ENCODE results near the gene FAM81A.

FAM81A gene

GRCh38 chr15:59439576-59439975 lies 1.6 kb downstream of the FAM81A start:
- H4K8ac ChIP-seq (ENCODE audit: low read depth, low read length): no peak overlapping the region
- H2BK120ac ChIP-seq (ENCODE audit: low read depth, low read length): no peak overlapping the region

DNA sequence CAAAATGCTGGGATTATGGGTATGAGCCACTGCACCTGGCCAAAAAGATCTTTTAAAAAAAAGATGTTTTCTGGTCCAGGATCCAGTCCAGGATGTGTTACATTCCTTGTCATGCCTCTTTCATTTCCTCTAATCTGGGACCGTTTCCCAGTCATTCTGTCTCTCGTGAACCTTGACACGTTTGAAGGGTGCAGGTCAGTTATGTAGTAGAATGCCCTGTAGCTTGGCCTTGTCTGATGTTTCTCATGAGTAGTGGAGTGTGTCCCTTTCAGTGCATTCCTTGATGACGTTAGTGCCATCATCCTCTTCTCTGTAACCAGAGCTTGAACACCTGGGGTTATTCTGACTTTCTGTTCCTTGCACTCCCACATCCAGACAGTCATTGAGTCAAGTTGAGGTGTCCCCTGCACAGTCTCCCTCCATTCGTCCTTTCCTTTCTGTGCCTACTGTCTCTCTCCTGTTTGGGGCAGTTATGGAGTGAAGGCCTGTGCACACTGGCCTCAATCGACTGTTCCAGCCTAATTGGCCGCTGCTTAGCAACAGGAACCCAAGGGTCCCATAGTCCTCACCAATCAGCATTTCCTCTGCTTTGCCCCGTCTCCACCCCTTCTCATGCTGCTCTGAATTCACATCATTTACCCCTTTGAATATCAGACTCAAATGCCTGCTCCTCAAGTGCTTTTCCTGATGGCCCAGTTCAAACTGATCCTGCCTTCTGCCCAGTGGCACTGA lies 5.5 kb downstream of the FAM81A start:
- Histone ChIP-seq H3K4ac (ENCODE audit: low read depth, low read length) (no peak overlapping the region), H3K56ac (ENCODE audit: low read length) (no peak overlapping the region), H3K9ac (ENCODE audit: low read length) (no peak overlapping the region), H2AK5ac (ENCODE audit: low read length) (no peak overlapping the region), H2BK5ac (ENCODE audit: low read length) (no peak overlapping the region), H3K23ac (ENCODE audit: low read length) (no peak overlapping the region), H3K4me1 (ENCODE audit: control insufficient read depth, low read depth, low read length) (no peaks in the 10 kb centered on the region), H3K79me2 (ENCODE audit: control insufficient read depth, insufficient read depth, low read length) (no peaks in the 10 kb centered on the region), H4K5ac (ENCODE audit: low read length) (no peak overlapping the region), H3K4me3 (ENCODE audit: low read length) (no peak overlapping the region), H3K27ac (ENCODE audit: low read depth, low read length) (no peak overlapping the region), H2BK120ac (ENCODE audit: low read depth, low read length) (no peak overlapping the region), H2BK15ac (replicated peaks; ENCODE audit: low read depth) (no peak overlapping the region), H4K8ac (ENCODE audit: low read depth, low read length) (no peak overlapping the region), H3K36me3 (ENCODE audit: control insufficient read depth, insufficient read depth, low read length) (no peaks in the 10 kb centered on the region), H3K27me3 (ENCODE audit: insufficient read depth, low read length, poor library complexity) (peaks cover 10% of the 10 kb centered on the region), H3K18ac (ENCODE audit: low read length) (no peak overlapping the region), H3K79me1 (ENCODE audit: low read length) (no peaks in the 10 kb centered on the region), H3K4me2 (ENCODE audit: low read length) (no peak overlapping the region)
- no peak for DNase-seq
- no CpG with 5 or more reads among the region's 8 CpGs for WGBS (ENCODE audit: extremely low coverage, insufficient coverage, low lambda C conversion rate)

More at GRCh38 chr15:59439576-59439975, 1.6 kb downstream of the FAM81A start:
- Histone ChIP-seq H3K9ac (ENCODE audit: low read length) (no peak overlapping the region), H3K4me2 (ENCODE audit: low read length) (no peak overlapping the region), H3K27me3 (ENCODE audit: insufficient read depth, low read length, poor library complexity) (peaks cover 27% of the 10 kb centered on the region), H3K23ac (ENCODE audit: low read length) (no peak overlapping the region), H2BK15ac (replicated peaks; ENCODE audit: low read depth) (no peak overlapping the region), H3K36me3 (ENCODE audit: control insufficient read depth, insufficient read depth, low read length) (no peaks in the 10 kb centered on the region), H3K4me1 (ENCODE audit: control insufficient read depth, low read depth, low read length) (no peaks in the 10 kb centered on the region), H3K79me2 (ENCODE audit: control insufficient read depth, insufficient read depth, low read length) (no peaks in the 10 kb centered on the region), H4K5ac (ENCODE audit: low read length) (no peak overlapping the region), H3K4ac (ENCODE audit: low read depth, low read length) (no peak overlapping the region), H2AK5ac (ENCODE audit: low read length) (no peak overlapping the region), H3K56ac (ENCODE audit: low read length) (no peak overlapping the region), H2BK5ac (ENCODE audit: low read length) (no peak overlapping the region), H3K79me1 (ENCODE audit: low read length) (no peaks in the 10 kb centered on the region), H3K27ac (ENCODE audit: low read depth, low read length) (no peak overlapping the region), H3K4me3 (ENCODE audit: low read length) (no peak overlapping the region), H3K18ac (ENCODE audit: low read length) (no peak overlapping the region)
- no CpG with 5 or more reads among the region's 7 CpGs for WGBS (ENCODE audit: extremely low coverage, insufficient coverage, low lambda C conversion rate)
- DNase-seq: no peak

GRCh38 chr15:59444081-59444835 lies 6.3 kb downstream of the FAM81A start:
- H3K4me2 ChIP-seq (ENCODE audit: low read length): no peak overlapping the region
- no peak overlapping the region for H3K9ac ChIP-seq (ENCODE audit: low read length)
- peaks cover 7% of the 10 kb centered on the region for H3K27me3 ChIP-seq (ENCODE audit: insufficient read depth, low read length, poor library complexity)
- H3K36me3 ChIP-seq (ENCODE audit: control insufficient read depth, insufficient read depth, low read length): no peaks in the 10 kb centered on the region
- no peak overlapping the region for H3K56ac ChIP-seq (ENCODE audit: low read length)
- no CpG with 5 or more reads among the region's 11 CpGs for WGBS (ENCODE audit: extremely low coverage, insufficient coverage, low lambda C conversion rate)
- H3K23ac ChIP-seq (ENCODE audit: low read length): no peak overlapping the region
- no peak overlapping the region for H2BK15ac ChIP-seq (replicated peaks; ENCODE audit: low read depth)
- H4K8ac ChIP-seq (ENCODE audit: low read depth, low read length): no peak overlapping the region
- DNase-seq: peak; percentile 10
- no peaks in the 10 kb centered on the region for H3K79me1 ChIP-seq (ENCODE audit: low read length)
- H3K27ac ChIP-seq (ENCODE audit: low read depth, low read length): no peak overlapping the region
- no peak overlapping the region for H2BK5ac ChIP-seq (ENCODE audit: low read length)
- no peak overlapping the region for H3K18ac ChIP-seq (ENCODE audit: low read length)
- no peak overlapping the region for H2AK5ac ChIP-seq (ENCODE audit: low read length)
- no peak overlapping the region for H3K4me3 ChIP-seq (ENCODE audit: low read length)
- no peaks in the 10 kb centered on the region for H3K79me2 ChIP-seq (ENCODE audit: control insufficient read depth, insufficient read depth, low read length)
- no peaks in the 10 kb centered on the region for H3K4me1 ChIP-seq (ENCODE audit: control insufficient read depth, low read depth, low read length)
- no peak overlapping the region for H3K4ac ChIP-seq (ENCODE audit: low read depth, low read length)
- no peak overlapping the region for H4K5ac ChIP-seq (ENCODE audit: low read length)
- H2BK120ac ChIP-seq (ENCODE audit: low read depth, low read length): no peak overlapping the region

DNA sequence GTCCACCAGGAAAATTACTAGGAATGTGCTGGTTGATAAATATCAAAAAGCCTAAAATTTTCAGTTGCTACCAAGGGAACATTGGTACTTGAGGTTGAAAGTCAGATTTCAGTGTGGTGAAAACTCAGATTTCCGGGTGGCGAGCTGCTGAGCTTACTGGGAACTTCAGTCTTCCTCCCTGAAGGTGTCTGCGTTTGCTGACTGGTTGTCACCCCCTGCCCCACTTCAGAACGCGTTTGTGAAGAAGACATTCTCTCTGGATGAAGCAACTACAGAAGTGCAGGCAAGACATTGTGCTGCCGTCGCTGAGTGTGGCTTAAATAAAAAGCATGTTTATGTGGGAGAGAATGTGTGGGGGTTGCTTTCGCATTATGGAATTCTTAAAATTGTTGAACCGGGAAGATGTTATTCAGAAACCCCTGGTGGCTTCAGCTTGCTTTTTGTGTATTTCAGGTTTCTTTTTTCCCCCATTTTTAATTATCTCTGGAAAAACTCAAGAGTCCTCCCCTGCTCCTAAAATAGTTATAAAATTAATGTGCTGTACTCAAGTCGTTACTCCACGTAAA lies 7.1 kb downstream of the FAM81A start:
- no CpG with 5 or more reads among the region's 11 CpGs for WGBS (ENCODE audit: extremely low coverage, insufficient coverage, low lambda C conversion rate)
- no peak overlapping the region for H3K27ac ChIP-seq (ENCODE audit: low read depth, low read length)
- H3K4me1 ChIP-seq (ENCODE audit: control insufficient read depth, low read depth, low read length): no peaks in the 10 kb centered on the region
- no peaks in the 10 kb centered on the region for H3K36me3 ChIP-seq (ENCODE audit: control insufficient read depth, insufficient read depth, low read length)
- H3K4me3 ChIP-seq (ENCODE audit: low read length): no peak overlapping the region
- H3K18ac ChIP-seq (ENCODE audit: low read length): no peak overlapping the region
- H3K56ac ChIP-seq (ENCODE audit: low read length): no peak overlapping the region
- no peaks in the 10 kb centered on the region for H3K79me1 ChIP-seq (ENCODE audit: low read length)
- no peak overlapping the region for H3K4me2 ChIP-seq (ENCODE audit: low read length)
- H4K8ac ChIP-seq (ENCODE audit: low read depth, low read length): no peak overlapping the region
- H3K4ac ChIP-seq (ENCODE audit: low read depth, low read length): no peak overlapping the region
- no peak overlapping the region for H3K9ac ChIP-seq (ENCODE audit: low read length)
- H3K79me2 ChIP-seq (ENCODE audit: control insufficient read depth, insufficient read depth, low read length): no peaks in the 10 kb centered on the region
- H2BK5ac ChIP-seq (ENCODE audit: low read length): no peak overlapping the region
- H3K23ac ChIP-seq (ENCODE audit: low read length): no peak overlapping the region
- no peak overlapping the region for H2BK120ac ChIP-seq (ENCODE audit: low read depth, low read length)
- no peak overlapping the region for H2BK15ac ChIP-seq (replicated peaks; ENCODE audit: low read depth)
- peaks cover 3% of the 10 kb centered on the region for H3K27me3 ChIP-seq (ENCODE audit: insufficient read depth, low read length, poor library complexity)
- H4K5ac ChIP-seq (ENCODE audit: low read length): no peak overlapping the region
- H2AK5ac ChIP-seq (ENCODE audit: low read length): no peak overlapping the region
- no peak for DNase-seq

GRCh38 chr15:59446232-59446957 lies 8.4 kb downstream of the FAM81A start:
- no peak overlapping the region for H3K4me3 ChIP-seq (ENCODE audit: low read length)
- no peak overlapping the region for H3K56ac ChIP-seq (ENCODE audit: low read length)
- H2AK5ac ChIP-seq (ENCODE audit: low read length): no peak overlapping the region
- no peak overlapping the region for H3K23ac ChIP-seq (ENCODE audit: low read length)
- H4K5ac ChIP-seq (ENCODE audit: low read length): no peak overlapping the region
- H3K79me1 ChIP-seq (ENCODE audit: low read length): no peaks in the 10 kb centered on the region
- no peak overlapping the region for H2BK120ac ChIP-seq (ENCODE audit: low read depth, low read length)
- H2BK5ac ChIP-seq (ENCODE audit: low read length): no peak overlapping the region
- no peak overlapping the region for H3K27ac ChIP-seq (ENCODE audit: low read depth, low read length)
- no CpG with 5 or more reads among the region's 3 CpGs for WGBS (ENCODE audit: extremely low coverage, insufficient coverage, low lambda C conversion rate)
- H3K9ac ChIP-seq (ENCODE audit: low read length): no peak overlapping the region
- no peaks in the 10 kb centered on the region for H3K36me3 ChIP-seq (ENCODE audit: control insufficient read depth, insufficient read depth, low read length)
- no peak overlapping the region for H3K4me2 ChIP-seq (ENCODE audit: low read length)
- H2BK15ac ChIP-seq (replicated peaks; ENCODE audit: low read depth): no peak overlapping the region
- H3K27me3 ChIP-seq (ENCODE audit: insufficient read depth, low read length, poor library complexity): no peaks in the 10 kb centered on the region
- no peak overlapping the region for H3K18ac ChIP-seq (ENCODE audit: low read length)
- no peaks in the 10 kb centered on the region for H3K79me2 ChIP-seq (ENCODE audit: control insufficient read depth, insufficient read depth, low read length)
- no peak overlapping the region for H4K8ac ChIP-seq (ENCODE audit: low read depth, low read length)
- H3K4ac ChIP-seq (ENCODE audit: low read depth, low read length): no peak overlapping the region
- no peak for DNase-seq
- no peaks in the 10 kb centered on the region for H3K4me1 ChIP-seq (ENCODE audit: control insufficient read depth, low read depth, low read length)
